Measurements from ENCODE around the gene GPX1. TPM values are rescaled to one million over a fixed set of nuclear protein-coding genes. Genes with fewer than 3 reads are reported as not detected.
A peak's percentile ranks its signal among the peaks of the same experiment; 100 is the strongest.

GPX1 gene
- polyA plus RNA-seq, 3 donors, result 1,287 to 2,105 (median 1,394) TPM

DNA sequence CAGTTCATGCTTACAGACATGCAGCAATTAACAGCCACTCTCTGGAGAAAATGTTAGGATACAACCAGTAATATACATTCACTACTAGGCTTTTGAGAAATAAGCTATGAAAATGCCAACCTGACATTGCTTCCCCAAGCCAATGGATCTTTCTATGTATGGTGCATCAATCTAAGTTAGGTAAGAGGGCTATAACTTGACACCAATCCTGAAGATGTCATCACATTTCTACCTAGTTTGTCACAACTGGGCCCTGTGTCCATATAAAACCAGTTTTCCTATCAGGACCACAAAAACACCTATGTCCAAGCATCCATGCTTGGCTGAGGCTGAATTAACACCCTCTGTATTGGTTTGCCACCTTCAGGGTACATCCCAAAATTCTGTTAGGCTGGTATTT lies 13.8 kb upstream of the GPX1 start:
- Histone ChIP-seq H3K4me3 (replicated peaks in 1 of 3; ENCODE audit: low read depth in 2 of 3, low read length in 3 of 3) (no peak overlapping the region), H3K9ac (ENCODE audit: insufficient read depth, low read length, poor library complexity, severe bottlenecking) (no peak overlapping the region), H3K36me3 (replicated peaks in 1 of 2; ENCODE audit: control insufficient read depth in 1 of 2, insufficient read depth in 2 of 2, low read length in 2 of 2) (peaks cover 57 to 84% of the 10 kb centered on the region in 2 donors), H3K27me3 (ENCODE audit: control insufficient read depth in 2 of 2, insufficient read depth in 2 of 2, low read length in 2 of 2) (no peaks in the 10 kb centered on the region), H3K4me1 (ENCODE audit: control insufficient read depth in 1 of 2, insufficient read depth in 2 of 2, low read length in 2 of 2) (peaks cover 16 to 34% of the 10 kb centered on the region in 2 donors), H2AFZ (ENCODE audit: insufficient read depth, low read depth, low read length, poor library complexity, severe bottlenecking) (no peak overlapping the region), H4K20me1 (ENCODE audit: insufficient read depth, low read length) (peaks cover 100% of the 10 kb centered on the region), H3K4me2 (replicated peaks; ENCODE audit: extremely low read depth, low read length, poor library complexity, severe bottlenecking) (no peak overlapping the region), H3K9me3 (replicated peaks in 1 of 2; ENCODE audit: control insufficient read depth in 1 of 2, insufficient read depth in 1 of 2, low read length in 2 of 2) (no peaks in the 10 kb centered on the region), H3K79me2 (ENCODE audit: insufficient read depth, low read length) (peaks cover 99% of the 10 kb centered on the region), H3K27ac (ENCODE audit: low read depth in 1 of 2, low read length in 2 of 2) (peak overlapping the region in 1 of 2 donors; percentile 46)
- intact Hi-C loops (cut with micrococcal nuclease), result loop anchor here in 1 of 2 donors (5.0 kb wide), 1 partner anchor 35 kb away; no protein-coding TSS in a partner anchor
- H3K36me3 Mint-ChIP-seq, result peaks cover 67 to 88% of the 10 kb centered on the region in 2 donors
- H3K27me3 Mint-ChIP-seq (ENCODE audit: low read depth in 3 of 3), result no peaks in the 10 kb centered on the region
- TF ChIP-seq, protein P1, sequence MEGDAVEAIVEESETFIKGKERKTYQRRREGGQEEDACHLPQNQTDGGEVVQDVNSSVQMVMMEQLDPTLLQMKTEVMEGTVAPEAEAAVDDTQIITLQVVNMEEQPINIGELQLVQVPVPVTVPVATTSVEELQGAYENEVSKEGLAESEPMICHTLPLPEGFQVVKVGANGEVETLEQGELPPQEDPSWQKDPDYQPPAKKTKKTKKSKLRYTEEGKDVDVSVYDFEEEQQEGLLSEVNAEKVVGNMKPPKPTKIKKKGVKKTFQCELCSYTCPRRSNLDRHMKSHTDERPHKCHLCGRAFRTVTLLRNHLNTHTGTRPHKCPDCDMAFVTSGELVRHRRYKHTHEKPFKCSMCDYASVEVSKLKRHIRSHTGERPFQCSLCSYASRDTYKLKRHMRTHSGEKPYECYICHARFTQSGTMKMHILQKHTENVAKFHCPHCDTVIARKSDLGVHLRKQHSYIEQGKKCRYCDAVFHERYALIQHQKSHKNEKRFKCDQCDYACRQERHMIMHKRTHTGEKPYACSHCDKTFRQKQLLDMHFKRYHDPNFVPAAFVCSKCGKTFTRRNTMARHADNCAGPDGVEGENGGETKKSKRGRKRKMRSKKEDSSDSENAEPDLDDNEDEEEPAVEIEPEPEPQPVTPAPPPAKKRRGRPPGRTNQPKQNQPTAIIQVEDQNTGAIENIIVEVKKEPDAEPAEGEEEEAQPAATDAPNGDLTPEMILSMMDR (IDR thresholded peaks at IDR 0.05), result no peak
- peaks cover 35% of the 10 kb centered on the region for H3K4me1 Mint-ChIP-seq
- no peak overlapping the region for H3K4me3 Mint-ChIP-seq
- H3K9me3 Mint-ChIP-seq, result no peaks in the 10 kb centered on the region
- no peak for DNase-seq
- H3K27ac Mint-ChIP-seq, result no peak overlapping the region

DNA sequence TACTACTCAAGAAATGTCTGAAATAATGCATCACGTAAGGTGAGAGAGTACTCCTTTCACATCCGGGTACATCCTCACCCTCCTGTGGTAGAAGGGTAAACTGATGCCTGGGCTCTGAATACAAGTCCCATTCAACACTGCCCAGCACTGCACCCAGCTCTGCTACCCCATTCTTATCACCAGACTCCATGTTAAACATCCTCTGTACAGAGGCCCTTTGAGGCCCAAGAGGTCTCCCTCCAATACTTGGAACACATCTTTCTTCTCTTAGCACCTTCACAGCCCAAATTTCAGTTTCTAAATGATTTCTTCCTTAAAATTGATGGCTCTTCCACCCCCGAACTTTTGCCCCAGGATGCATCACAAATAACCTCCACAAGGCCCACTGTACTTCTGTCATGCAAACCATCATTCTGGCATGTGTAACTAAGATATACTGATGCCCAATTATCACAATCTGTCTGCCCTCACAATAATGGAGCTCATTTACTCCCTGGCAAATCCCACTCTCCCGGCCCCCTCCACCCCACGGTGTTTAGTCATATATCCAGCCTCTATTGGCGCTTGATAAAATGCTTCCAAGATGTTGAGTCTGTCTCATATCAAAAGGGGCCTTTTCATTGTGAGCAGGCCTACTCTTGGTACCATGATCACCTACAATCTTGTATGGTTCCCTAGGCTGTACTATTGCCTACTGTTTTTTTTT lies 12.6 kb upstream of the GPX1 start:
- peaks cover 80 to 97% of the 10 kb centered on the region in 2 donors for H3K36me3 Mint-ChIP-seq
- H3K27me3 ChIP-seq (ENCODE audit: control insufficient read depth in 2 of 2, insufficient read depth in 2 of 2, low read length in 2 of 2), result no peaks in the 10 kb centered on the region
- TF ChIP-seq, protein P1 (IDR thresholded peaks at IDR 0.05), result no peak
- no peak for DNase-seq
- no peak overlapping the region for H3K4me2 ChIP-seq (replicated peaks; ENCODE audit: extremely low read depth, low read length, poor library complexity, severe bottlenecking)
- H3K27me3 Mint-ChIP-seq (ENCODE audit: low read depth in 3 of 3), result no peaks in the 10 kb centered on the region
- peak overlapping the region in 1 of 2 donors; percentile 65 for H3K27ac ChIP-seq (ENCODE audit: low read depth in 1 of 2, low read length in 2 of 2)
- peak overlapping the region in 4 of 7 donors; percentile 17 to 78 (median 35) for H3K27ac Mint-ChIP-seq
- WGBS (ENCODE audit: insufficient coverage), result 92% methylated on average over 4 of the region's 6 CpGs
- H2AFZ ChIP-seq (ENCODE audit: insufficient read depth, low read depth, low read length, poor library complexity, severe bottlenecking), result no peak overlapping the region
- H3K4me1 ChIP-seq (ENCODE audit: control insufficient read depth in 1 of 2, insufficient read depth in 2 of 2, low read length in 2 of 2), result peaks cover 16 to 30% of the 10 kb centered on the region in 2 donors
- H3K4me3 ChIP-seq (replicated peaks in 1 of 3; ENCODE audit: low read depth in 2 of 3, low read length in 3 of 3), result no peak overlapping the region
- H3K9ac ChIP-seq (ENCODE audit: insufficient read depth, low read length, poor library complexity, severe bottlenecking), result no peak overlapping the region
- peaks cover 30% of the 10 kb centered on the region for H3K4me1 Mint-ChIP-seq
- no peaks in the 10 kb centered on the region for H3K9me3 Mint-ChIP-seq
- intact Hi-C loops (cut with micrococcal nuclease), result loop anchor here in 1 of 2 donors (5.0 kb wide), 1 partner anchor 33 kb away; no protein-coding TSS in a partner anchor
- peaks cover 100% of the 10 kb centered on the region for H4K20me1 ChIP-seq (ENCODE audit: insufficient read depth, low read length)
- peaks cover 63 to 93% of the 10 kb centered on the region in 2 donors for H3K36me3 ChIP-seq (replicated peaks in 1 of 2; ENCODE audit: control insufficient read depth in 1 of 2, insufficient read depth in 2 of 2, low read length in 2 of 2)
- no peaks in the 10 kb centered on the region for H3K9me3 ChIP-seq (replicated peaks in 1 of 2; ENCODE audit: control insufficient read depth in 1 of 2, insufficient read depth in 1 of 2, low read length in 2 of 2)
- no peak overlapping the region for H3K4me3 Mint-ChIP-seq
- peaks cover 99% of the 10 kb centered on the region for H3K79me2 ChIP-seq (ENCODE audit: insufficient read depth, low read length)

Measured in CD14-positive monocyte (primary cell).